AG09319 (cell line): Measurements from ENCODE around the gene GSAP.

Experiments used
- DNase-seq: peaks from one replicate; pipeline ENCODE4 v3.0.0-alpha.2; 2010; ENCODE audit warnings: low read depth; ENCODE audit errors: extremely low read depth
- TF ChIP-seq, protein P1 (sequence below): IDR thresholded peaks from 2 replicates; pipeline ENCODE4 v1.5.1; 2011; ENCODE audit warnings: low read depth, mild to moderate bottlenecking, inconsistent platforms, low read length, moderate library complexity

Gene GSAP

DNA sequence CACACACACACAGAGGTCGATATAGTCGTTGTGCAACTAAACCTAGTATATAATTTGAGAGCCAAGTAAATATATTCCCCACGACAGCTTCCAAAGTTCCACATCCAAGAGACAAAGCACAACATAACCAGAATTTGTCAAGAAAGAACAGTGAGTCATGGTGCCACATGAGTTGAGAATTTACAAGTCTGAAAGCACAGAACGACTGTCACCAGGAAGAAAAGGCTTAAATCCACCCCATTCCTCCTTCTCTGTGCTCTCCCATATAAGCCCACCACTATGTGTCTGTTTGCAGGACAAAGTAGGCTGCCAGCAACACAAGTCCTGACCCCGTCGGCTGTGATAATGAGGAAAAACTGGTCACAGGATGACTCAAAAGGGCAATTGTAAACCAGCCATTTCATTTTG lies 32.8 kb downstream of the GSAP start:
- DNase-seq = no peak
- TF ChIP-seq, protein P1, sequence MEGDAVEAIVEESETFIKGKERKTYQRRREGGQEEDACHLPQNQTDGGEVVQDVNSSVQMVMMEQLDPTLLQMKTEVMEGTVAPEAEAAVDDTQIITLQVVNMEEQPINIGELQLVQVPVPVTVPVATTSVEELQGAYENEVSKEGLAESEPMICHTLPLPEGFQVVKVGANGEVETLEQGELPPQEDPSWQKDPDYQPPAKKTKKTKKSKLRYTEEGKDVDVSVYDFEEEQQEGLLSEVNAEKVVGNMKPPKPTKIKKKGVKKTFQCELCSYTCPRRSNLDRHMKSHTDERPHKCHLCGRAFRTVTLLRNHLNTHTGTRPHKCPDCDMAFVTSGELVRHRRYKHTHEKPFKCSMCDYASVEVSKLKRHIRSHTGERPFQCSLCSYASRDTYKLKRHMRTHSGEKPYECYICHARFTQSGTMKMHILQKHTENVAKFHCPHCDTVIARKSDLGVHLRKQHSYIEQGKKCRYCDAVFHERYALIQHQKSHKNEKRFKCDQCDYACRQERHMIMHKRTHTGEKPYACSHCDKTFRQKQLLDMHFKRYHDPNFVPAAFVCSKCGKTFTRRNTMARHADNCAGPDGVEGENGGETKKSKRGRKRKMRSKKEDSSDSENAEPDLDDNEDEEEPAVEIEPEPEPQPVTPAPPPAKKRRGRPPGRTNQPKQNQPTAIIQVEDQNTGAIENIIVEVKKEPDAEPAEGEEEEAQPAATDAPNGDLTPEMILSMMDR = no peak

DNA sequence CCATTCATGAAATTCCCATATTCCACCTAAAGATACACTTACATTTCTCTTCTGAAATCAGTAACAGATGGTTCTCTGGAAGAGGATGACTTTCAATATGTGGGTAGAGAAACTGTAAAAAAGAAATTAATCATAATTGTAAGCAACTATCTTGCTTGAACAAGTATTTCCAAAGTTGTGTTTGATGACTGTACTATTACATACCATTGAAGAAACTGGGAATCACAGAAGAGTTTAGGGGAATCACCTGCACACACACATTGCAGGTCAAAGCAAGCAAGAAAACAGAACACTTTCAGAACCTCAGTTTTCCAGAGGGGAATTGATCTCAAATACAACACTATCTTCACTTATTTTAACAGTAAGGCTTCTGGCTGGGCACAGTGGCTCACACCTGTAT lies 33.6 kb downstream of the GSAP start:
- TF ChIP-seq, protein P1 = no peak
- no peak for DNase-seq

DNA sequence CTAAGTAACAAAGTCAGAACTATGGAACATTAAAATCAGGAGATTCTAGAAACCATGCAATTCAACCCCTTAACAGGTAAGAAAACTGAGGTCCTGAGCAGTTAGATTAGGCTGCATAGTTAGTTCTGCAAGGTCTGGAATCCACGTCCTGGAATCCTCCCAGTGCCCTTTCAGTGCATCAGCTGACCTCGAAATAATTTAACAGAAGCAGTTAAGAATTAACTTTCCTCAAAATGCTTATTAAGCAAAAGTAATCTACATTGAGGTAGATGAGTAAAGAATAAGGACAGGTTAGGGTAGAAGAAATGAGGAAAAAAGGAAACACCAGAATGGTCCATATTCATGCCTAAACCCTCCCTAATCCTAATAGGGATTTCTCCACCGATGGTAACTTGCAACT lies 37.6 kb downstream of the GSAP start:
- TF ChIP-seq, protein P1 = no peak
- DNase-seq = no peak

DNA sequence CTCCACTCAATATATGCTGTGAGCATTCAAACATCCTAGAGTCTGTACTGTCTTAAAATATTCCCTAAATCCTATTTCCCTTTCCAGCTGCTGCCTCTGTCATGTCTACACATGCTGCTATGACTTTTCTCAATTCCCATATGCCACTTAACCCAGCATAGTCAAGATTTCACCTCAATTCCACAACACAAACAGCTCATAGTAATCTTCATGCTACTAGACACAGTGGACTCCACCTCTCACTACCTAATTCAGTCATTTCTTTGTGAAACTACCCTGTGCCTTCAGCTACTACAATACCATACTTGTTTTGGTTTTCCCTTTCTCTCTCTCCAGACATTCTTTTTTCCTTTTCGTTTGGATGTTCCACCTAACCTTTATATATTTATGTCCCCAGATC lies 45.5 kb downstream of the GSAP start:
- DNase-seq = no peak
- TF ChIP-seq, protein P1 = no peak

DNA sequence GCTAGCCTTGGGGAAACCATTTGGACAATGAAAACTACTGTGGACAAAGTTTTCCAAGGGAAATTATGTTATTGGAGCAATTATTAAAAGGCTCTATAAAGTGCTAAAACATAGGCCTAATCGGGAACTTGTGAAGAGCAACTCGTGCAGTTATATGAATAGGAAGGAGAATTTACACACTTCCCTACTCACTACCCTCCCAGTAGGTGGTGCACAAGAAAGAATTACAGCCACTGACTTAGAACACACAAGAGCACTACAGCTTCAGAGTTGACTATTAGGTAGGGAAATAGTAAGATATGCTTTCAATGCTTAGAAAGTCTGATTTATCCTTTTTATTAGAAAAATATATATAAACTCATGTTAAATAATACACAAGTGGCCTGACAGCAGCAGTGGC lies 47.2 kb downstream of the GSAP start:
- no peak for DNase-seq
- TF ChIP-seq, protein P1 = no peak

DNA sequence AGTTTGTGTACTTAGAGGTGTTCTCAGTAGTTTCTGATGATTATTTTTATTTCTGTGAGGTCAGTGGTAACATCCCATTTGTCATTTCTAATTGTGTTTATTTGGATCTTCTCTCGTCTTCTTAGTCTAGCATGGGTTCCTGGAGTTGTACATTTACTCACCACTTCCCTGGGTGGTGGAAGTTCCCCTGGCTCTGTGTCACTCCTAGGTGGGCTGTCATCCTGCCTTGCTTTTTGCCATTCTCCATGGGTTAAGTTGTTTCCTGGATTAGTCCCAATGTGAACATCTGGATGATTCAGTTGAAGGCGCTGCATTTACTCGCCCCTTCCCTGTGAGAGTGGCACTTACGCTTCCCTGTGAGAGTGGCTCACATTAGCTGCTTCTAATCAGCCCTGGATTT lies 48.2 kb downstream of the GSAP start:
- DNase-seq = no peak
- TF ChIP-seq, protein P1 = no peak

DNA sequence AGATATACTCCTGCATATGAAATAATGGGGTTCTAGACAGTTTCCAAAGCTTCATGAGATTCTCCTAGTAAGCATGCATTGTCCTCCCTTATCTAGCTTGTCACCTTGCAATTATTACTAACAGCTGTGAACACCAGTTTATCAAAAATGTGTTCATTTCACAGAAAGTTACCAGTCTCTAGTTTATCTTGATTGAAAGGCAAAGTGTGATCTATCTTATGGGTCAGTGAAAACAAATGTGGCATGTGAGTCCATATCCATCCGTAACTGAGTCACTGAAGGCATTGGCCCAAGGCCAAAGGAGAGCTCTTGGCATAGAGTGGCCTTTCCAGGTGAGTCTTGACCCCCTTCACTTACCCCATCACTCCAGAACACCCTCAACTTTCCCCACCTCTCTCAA lies 53.2 kb downstream of the GSAP start:
- no peak for DNase-seq
- TF ChIP-seq, protein P1 = no peak

DNA sequence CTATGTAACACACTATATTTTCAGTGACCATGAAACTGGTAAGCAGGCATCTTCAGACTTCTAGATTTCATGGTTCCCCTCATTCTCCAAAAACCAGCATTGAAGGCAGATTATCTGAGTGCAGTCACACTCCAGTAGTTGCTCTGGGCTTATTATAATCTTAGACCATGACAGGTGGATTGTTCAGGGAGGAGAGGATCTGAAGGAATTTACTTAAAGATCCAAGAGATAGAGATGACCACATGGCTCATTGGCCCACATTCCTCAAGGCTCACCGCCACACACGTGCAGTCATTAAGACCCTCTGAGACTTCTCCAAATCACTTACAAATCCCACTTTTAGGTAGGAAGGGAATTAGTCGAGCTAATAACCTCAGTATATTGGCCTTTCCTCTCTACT lies 55.2 kb downstream of the GSAP start:
- DNase-seq = no peak
- TF ChIP-seq, protein P1 = no peak
